ENCODE data around the gene BPI.

- TF ChIP-seq REST (IDR thresholded peaks at IDR 0.05; ENCODE audit: insufficient read depth in 1 of 2, low read depth in 2 of 2, low read length in 1 of 2) (no peak), CTCF (IDR thresholded peaks at IDR 0.05) (no peak), TCF7L2 (IDR thresholded peaks at IDR 0.05; ENCODE audit: low read depth, low read length) (no peak), POLR2AphosphoS5 (IDR thresholded peaks at IDR 0.05; ENCODE audit: low read depth, low read length) (no peak), SIN3A (IDR thresholded peaks at IDR 0.05; ENCODE audit: borderline replicate concordance, insufficient read depth, low read depth, low read length) (no peak)
These were observed 21.2 kb downstream of the BPI start for GRCh38 chr20:38325167-38325566.

All from Panc1 (cell line).